Karpas-422 (cell line): ENCODE data around the gene NIN. TPM values are rescaled to one million over a fixed set of nuclear protein-coding genes. Genes with fewer than 3 reads are reported as not detected.

Experiments used
- DNase-seq: peaks from one replicate; pipeline ENCODE4 v3.0.0-alpha.2; 2015
- H2AFZ ChIP-seq: fragments of 200-600 bp; sonication (generic); 2 replicates; pipeline ENCODE4 v1.6.1; 2014; ENCODE audit warnings: antibody characterized with exemption, low read length, mixed read lengths
- H3K27ac ChIP-seq: fragments of 200-600 bp; sonication (generic); 2 replicates; pipeline ENCODE4 v1.5.1; 2014; ENCODE audit warnings: mild to moderate bottlenecking, low read length, moderate library complexity
- H3K27me3 ChIP-seq: fragments of 200-600 bp; sonication (generic); 2 replicates; pipeline ENCODE4 v1.6.1; 2014; ENCODE audit warnings: low read length, mixed read lengths
- H3K36me3 ChIP-seq: fragments of 200-600 bp; sonication (generic); 2 replicates; pipeline ENCODE4 v1.6.1; 2014; ENCODE audit warnings: low read length, mixed read lengths; ENCODE audit not compliant: insufficient read depth
- H3K4me1 ChIP-seq: fragments of 200-600 bp; sonication (generic); 2 replicates; pipeline ENCODE4 v1.6.1; 2014; ENCODE audit warnings: mild to moderate bottlenecking, low read length, mixed read lengths
- H3K4me2 ChIP-seq: fragments of 200-600 bp; sonication (generic); 2 replicates; pipeline ENCODE4 v1.6.1; 2014; ENCODE audit warnings: low read length, low read depth, mild to moderate bottlenecking; ENCODE audit not compliant: poor library complexity, severe bottlenecking
- H3K4me3 ChIP-seq: fragments of 200-600 bp; sonication (generic); 2 replicates; pipeline ENCODE4 v1.5.1; 2014; ENCODE audit warnings: mild to moderate bottlenecking, antibody characterized with exemption, low read length, mixed read lengths
- H3K79me2 ChIP-seq: fragments of 200-600 bp; sonication (generic); 2 replicates; pipeline ENCODE4 v1.6.1; 2014; ENCODE audit warnings: mild to moderate bottlenecking, low read length, mixed read lengths
- H3K9ac ChIP-seq: fragments of 200-600 bp; sonication (generic); 2 replicates; pipeline ENCODE4 v1.6.0; 2014; ENCODE audit warnings: low read length
- H3K9me2 ChIP-seq: fragments of 200-600 bp; sonication (generic), shearing (Covaris generic); replicated peaks from 2 replicates; pipeline ENCODE4 v1.6.0; 2014; ENCODE audit warnings: mild to moderate bottlenecking, low read length, moderate library complexity; ENCODE audit not compliant: insufficient read depth
- H3K9me3 ChIP-seq: fragments of 300-700, 200-600 bp; sonication (generic); 2 replicates; pipeline ENCODE4 v1.6.1; 2014; ENCODE audit warnings: low read length, mixed read lengths
- H4K20me1 ChIP-seq: fragments of 200-600 bp; sonication (generic); 2 replicates; pipeline ENCODE4 v1.6.1; 2014; ENCODE audit warnings: mild to moderate bottlenecking, antibody characterized with exemption, low read length, low read depth; ENCODE audit not compliant: insufficient read depth
- total RNA-seq: library from RNA; depleted of rRNA; stranded (reverse); fragments of >200 nt; shearing (Covaris generic); gene quantifications from 2 replicates; pipeline ENCODE4 v1.2.3, GENCODE V29; 2014; ENCODE audit warnings: low replicate concordance

The NIN gene
- total RNA-seq, 1 experiment from 2014 or later = 59.4 TPM

DNA sequence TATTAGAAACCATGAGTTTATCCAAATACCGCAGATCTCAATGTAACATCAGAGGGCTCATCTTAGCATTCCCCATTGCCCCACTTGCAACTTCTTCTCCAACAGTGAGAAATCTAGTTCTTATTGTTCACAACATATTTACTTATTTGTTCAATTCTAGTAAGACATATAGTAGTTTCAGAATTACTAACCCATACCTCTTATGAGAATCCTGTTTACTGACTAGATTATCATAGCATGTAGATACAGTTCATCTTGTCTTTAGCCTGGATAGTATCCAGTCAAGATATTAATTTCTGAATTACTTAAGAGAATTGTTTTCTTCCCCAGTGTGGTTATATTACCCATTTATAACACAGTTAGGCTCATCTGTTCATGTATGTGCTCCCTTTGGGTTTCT, 80.6 kb downstream of the NIN start:
- H3K79me2 ChIP-seq = no peaks in the 10 kb centered on the region; the same call in 1 of the 2 replicates
- no peaks in the 10 kb centered on the region; the same call in 1 of the 2 replicates for H3K9me2 ChIP-seq
- H3K4me2 ChIP-seq = no peak overlapping the region
- H3K9me3 ChIP-seq = no peaks in the 10 kb centered on the region
- no peak for DNase-seq
- no peaks in the 10 kb centered on the region for H3K27me3 ChIP-seq
- peaks cover 40% of the 10 kb centered on the region for H3K36me3 ChIP-seq
- no peaks in the 10 kb centered on the region for H3K4me1 ChIP-seq
- H3K4me3 ChIP-seq = no peak overlapping the region
- no peak overlapping the region for H2AFZ ChIP-seq
- no peak overlapping the region for H3K27ac ChIP-seq
- no peak overlapping the region for H3K9ac ChIP-seq
- no peaks in the 10 kb centered on the region for H4K20me1 ChIP-seq

DNA sequence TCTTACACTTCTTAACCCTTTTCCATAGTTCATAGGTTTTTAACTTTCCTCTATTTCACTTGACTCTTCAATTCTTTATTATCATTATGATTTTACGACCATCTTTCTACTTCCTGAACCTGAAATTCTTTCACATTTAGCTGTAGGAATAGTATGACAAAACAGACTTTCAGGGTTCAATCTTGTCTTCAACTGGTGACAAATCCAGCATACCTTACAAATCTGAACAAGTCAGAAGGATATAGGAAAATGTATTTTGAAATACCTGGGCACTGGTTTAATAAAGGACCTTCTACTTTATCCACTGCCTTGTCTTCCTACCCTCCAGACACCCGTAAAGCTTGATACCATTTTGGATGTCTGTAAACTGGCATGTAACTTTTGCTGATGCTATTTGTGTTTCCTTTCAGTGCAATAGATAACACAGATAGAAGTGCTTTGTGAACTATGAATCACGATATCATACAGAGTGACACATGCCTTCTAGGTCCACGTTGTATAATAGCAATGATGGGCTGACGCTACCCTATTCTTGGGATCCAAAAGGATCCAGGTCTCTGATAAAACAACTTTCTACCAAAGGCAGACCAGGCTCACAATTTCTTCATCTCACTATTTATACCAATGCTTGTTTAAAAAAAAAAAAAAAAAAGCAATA, 85.4 kb downstream of the NIN start:
- no peak overlapping the region for H3K9ac ChIP-seq
- no peak overlapping the region for H2AFZ ChIP-seq
- no peak overlapping the region for H3K4me3 ChIP-seq
- no peaks in the 10 kb centered on the region for H3K79me2 ChIP-seq
- no peaks in the 10 kb centered on the region for H4K20me1 ChIP-seq
- peaks cover 32% of the 10 kb centered on the region; the same call in 1 of the 2 replicates for H3K36me3 ChIP-seq
- DNase-seq = no peak
- H3K9me2 ChIP-seq = no peaks in the 10 kb centered on the region
- H3K4me2 ChIP-seq = no peak overlapping the region
- H3K27ac ChIP-seq = no peak overlapping the region
- peaks cover 18% of the 10 kb centered on the region for H3K4me1 ChIP-seq
- no peaks in the 10 kb centered on the region for H3K27me3 ChIP-seq
- no peaks in the 10 kb centered on the region for H3K9me3 ChIP-seq

DNA sequence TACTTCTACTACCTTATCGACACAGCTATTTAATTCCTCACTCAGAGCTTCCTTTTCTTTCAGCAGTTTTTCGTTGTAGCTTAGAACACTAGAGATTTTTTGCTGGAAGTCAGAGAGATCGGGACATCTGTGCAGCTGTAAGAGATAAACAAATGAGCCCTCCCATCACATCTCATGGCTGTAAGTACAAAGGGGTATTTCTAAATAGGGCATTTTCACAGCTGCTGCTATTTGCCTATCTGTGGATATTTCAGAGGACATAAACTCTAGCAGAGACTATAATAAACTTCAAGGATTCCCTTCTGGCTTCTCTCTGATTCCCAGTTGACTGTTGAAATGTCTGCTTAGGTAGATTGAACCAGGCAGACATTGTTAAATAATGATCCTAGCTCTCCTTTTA, 86.7 kb downstream of the NIN start:
- H3K4me1 ChIP-seq = peaks cover 18% of the 10 kb centered on the region
- no peak overlapping the region for H3K4me2 ChIP-seq
- H4K20me1 ChIP-seq = no peaks in the 10 kb centered on the region
- no peak for DNase-seq
- no peak overlapping the region for H3K27ac ChIP-seq
- H3K4me3 ChIP-seq = no peak overlapping the region
- H3K79me2 ChIP-seq = no peaks in the 10 kb centered on the region
- H3K27me3 ChIP-seq = no peaks in the 10 kb centered on the region
- no peaks in the 10 kb centered on the region for H3K9me3 ChIP-seq
- H3K9me2 ChIP-seq = no peaks in the 10 kb centered on the region
- H2AFZ ChIP-seq = no peak overlapping the region
- peaks cover 33% of the 10 kb centered on the region; the same call in 1 of the 2 replicates for H3K36me3 ChIP-seq
- no peak overlapping the region for H3K9ac ChIP-seq

DNA sequence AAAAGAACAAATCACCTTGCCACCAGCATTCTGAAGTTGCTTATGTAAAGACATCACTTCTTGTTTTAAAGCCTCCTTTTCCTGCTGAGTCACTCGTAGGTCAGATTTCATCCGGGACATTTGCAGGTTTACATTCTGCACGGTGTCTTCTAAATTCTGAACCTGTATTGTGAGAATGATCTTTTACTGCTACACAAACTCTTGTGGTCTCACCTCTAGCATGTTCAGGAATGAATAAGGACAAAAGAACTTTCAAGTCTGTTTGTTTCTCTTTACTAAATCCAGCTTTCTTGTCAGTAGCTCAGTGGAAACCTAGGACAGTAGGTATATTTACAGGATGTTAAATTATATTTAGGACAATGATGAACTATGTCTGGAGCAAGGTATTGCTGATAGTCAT, 89.4 kb downstream of the NIN start:
- no peak overlapping the region for H3K4me2 ChIP-seq

DNA sequence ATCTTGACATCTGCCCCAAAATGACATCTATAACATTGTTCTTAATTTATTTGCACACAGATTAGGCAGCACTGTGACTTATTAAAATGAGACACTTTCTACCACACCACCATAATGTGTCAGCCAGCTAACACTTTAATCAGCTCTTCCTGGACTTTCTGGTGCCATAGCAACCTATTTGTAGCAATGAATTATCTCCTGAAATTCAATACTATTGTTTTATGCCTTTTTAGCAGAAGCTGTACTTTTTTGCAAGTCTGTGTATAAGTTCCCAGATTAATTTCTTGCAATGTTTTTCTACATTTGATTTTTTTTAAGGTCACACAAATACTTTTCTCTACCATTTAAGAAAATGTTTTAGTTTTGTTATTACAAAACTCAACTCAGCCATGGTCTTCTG, 90.1 kb downstream of the NIN start:
- peak overlapping the region; percentile 11; the same call in 1 of the 2 replicates for H3K27ac ChIP-seq
- H3K9ac ChIP-seq = no peak overlapping the region
- peaks cover 18% of the 10 kb centered on the region for H3K4me1 ChIP-seq
- no peak overlapping the region for H2AFZ ChIP-seq
- no peak overlapping the region for H3K4me2 ChIP-seq
- DNase-seq = no peak
- peaks cover 38% of the 10 kb centered on the region for H3K36me3 ChIP-seq
- H3K9me2 ChIP-seq = no peaks in the 10 kb centered on the region
- H3K79me2 ChIP-seq = no peaks in the 10 kb centered on the region
- no peak overlapping the region for H3K4me3 ChIP-seq
- no peaks in the 10 kb centered on the region for H3K27me3 ChIP-seq
- no peaks in the 10 kb centered on the region for H4K20me1 ChIP-seq
- H3K9me3 ChIP-seq = no peaks in the 10 kb centered on the region

More for the DNA sequence above, 89.4 kb downstream of the NIN start:
- peaks cover 18% of the 10 kb centered on the region for H3K4me1 ChIP-seq
- no peaks in the 10 kb centered on the region for H4K20me1 ChIP-seq
- H3K27me3 ChIP-seq = no peaks in the 10 kb centered on the region
- no peak for DNase-seq
- no peaks in the 10 kb centered on the region for H3K79me2 ChIP-seq
- no peak overlapping the region for H3K9ac ChIP-seq
- H3K4me3 ChIP-seq = no peak overlapping the region
- no peaks in the 10 kb centered on the region for H3K9me3 ChIP-seq
- H2AFZ ChIP-seq = no peak overlapping the region
- H3K36me3 ChIP-seq = peaks cover 41% of the 10 kb centered on the region
- H3K27ac ChIP-seq = no peak overlapping the region
- H3K9me2 ChIP-seq = no peaks in the 10 kb centered on the region

DNA sequence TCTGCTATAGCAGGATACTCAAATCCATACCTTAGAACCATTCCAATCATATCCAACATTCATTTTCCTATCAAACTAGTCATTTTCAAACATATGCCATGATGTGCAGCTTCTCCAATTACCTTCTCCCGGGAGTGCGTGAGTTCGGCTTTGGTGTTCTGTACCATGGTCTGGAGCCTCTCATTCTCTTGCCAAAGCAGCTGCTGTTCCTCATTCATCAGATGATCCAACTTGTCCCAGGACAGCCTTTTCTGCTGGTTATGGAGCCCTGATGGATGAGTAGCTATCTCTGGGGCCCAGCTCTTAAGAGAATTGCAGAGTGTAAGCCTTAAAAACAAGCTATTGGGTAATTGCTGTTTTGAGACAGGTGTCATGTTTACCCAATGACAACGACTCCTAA, 91.8 kb downstream of the NIN start:
- no peak overlapping the region for H3K27ac ChIP-seq

DNA sequence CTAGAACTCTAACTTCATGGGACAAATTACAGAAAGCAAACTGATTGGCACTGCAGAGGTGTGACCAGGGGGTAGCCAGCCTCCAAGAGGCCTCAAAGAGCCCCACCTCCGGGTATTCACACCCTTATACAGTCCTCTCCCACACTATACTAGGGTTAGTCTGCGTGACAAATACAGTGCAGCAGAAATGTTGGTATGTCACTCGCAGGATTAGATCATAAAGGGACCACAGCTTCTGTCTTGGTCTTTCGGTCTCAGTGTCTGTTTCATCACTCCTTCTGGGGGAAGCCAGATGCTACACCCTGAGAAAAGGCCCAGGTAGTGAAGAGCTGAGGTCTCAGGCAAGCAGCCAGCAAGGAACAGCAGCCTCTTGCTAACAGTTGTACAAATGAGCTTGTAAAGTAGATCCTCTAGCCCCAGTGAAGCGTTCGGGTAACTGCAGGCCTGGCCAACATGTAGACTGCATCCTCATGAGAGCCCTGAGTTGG, 94.0 kb downstream of the NIN start:
- no peak for DNase-seq
- no peak overlapping the region for H2AFZ ChIP-seq
- H3K9ac ChIP-seq = no peak overlapping the region
- H3K27ac ChIP-seq = no peak overlapping the region
- H3K27me3 ChIP-seq = no peaks in the 10 kb centered on the region
- peaks cover 10% of the 10 kb centered on the region; the same call in 1 of the 2 replicates for H3K4me1 ChIP-seq
- peaks cover 54% of the 10 kb centered on the region for H3K36me3 ChIP-seq
- H4K20me1 ChIP-seq = no peaks in the 10 kb centered on the region
- H3K4me3 ChIP-seq = no peak overlapping the region
- H3K9me3 ChIP-seq = no peaks in the 10 kb centered on the region
- H3K9me2 ChIP-seq = no peaks in the 10 kb centered on the region
- H3K4me2 ChIP-seq = no peak overlapping the region
- H3K79me2 ChIP-seq = no peaks in the 10 kb centered on the region

More for the DNA sequence above, 91.8 kb downstream of the NIN start:
- H3K27me3 ChIP-seq = no peaks in the 10 kb centered on the region
- peaks cover 49% of the 10 kb centered on the region for H3K36me3 ChIP-seq
- no peak overlapping the region for H3K4me3 ChIP-seq
- no peak overlapping the region for H3K4me2 ChIP-seq
- H3K9me3 ChIP-seq = no peaks in the 10 kb centered on the region
- DNase-seq = no peak
- H3K4me1 ChIP-seq = peaks cover 12% of the 10 kb centered on the region
- no peaks in the 10 kb centered on the region for H4K20me1 ChIP-seq
- no peak overlapping the region for H2AFZ ChIP-seq
- no peak overlapping the region for H3K9ac ChIP-seq
- H3K9me2 ChIP-seq = no peaks in the 10 kb centered on the region
- no peaks in the 10 kb centered on the region for H3K79me2 ChIP-seq

DNA sequence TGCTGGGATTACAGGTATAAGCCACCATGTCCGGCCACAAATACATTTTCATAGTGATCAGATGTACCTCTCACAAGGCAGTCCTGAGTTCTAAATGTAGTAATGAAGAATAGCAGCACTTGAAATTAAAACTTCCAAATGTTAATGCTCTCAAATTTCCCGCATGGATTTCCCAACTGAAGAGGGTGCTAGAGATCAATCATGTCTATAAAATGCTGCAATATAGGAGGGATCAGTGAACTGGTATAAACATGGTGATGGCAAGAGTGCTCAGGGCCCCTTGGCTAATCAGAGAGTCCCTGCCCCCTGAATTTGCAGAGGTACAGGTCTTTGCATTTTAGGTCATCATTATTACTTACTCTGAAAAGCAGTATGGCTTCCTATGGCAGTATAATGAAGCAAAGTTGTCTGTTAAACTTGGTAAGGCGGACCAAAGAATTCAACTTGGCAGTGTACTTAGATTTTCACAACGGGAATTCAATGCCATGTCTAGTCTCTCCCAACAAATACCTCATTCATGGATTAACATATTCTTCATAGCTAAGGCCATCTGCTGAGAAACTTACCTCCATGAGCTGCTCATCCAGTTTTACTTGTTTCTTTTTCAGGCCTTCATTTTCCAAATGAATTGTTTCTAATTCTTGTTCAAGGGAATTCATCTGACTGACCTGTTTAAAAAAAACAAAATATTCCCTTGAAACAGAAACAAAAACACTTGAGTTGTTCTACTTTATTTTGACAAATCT, 95.8 kb downstream of the NIN start:
- H3K79me2 ChIP-seq = no peaks in the 10 kb centered on the region
- no peak overlapping the region for H2AFZ ChIP-seq
- no peak for DNase-seq
- H3K27ac ChIP-seq = no peak overlapping the region
- no peak overlapping the region for H3K9ac ChIP-seq
- H3K4me3 ChIP-seq = no peak overlapping the region
- H3K9me3 ChIP-seq = no peaks in the 10 kb centered on the region
- peaks cover 49% of the 10 kb centered on the region for H3K36me3 ChIP-seq
- no peaks in the 10 kb centered on the region for H4K20me1 ChIP-seq
- no peaks in the 10 kb centered on the region for H3K9me2 ChIP-seq
- H3K27me3 ChIP-seq = no peaks in the 10 kb centered on the region
- H3K4me2 ChIP-seq = no peak overlapping the region
- no peaks in the 10 kb centered on the region for H3K4me1 ChIP-seq
